ENCODE data around the gene MED15. TPM values are rescaled to one million over a fixed set of nuclear protein-coding genes. Genes with fewer than 3 reads are reported as not detected.
"Not testable (repeated sequence)": the region's sequence is repeated elsewhere in the genome, so short reads cannot be mapped to it uniquely, and the experiment has no call there.

MED15 gene
- total RNA-seq, 2 donors from 2014 or later: 61.4 to 62.7 TPM

DNA sequence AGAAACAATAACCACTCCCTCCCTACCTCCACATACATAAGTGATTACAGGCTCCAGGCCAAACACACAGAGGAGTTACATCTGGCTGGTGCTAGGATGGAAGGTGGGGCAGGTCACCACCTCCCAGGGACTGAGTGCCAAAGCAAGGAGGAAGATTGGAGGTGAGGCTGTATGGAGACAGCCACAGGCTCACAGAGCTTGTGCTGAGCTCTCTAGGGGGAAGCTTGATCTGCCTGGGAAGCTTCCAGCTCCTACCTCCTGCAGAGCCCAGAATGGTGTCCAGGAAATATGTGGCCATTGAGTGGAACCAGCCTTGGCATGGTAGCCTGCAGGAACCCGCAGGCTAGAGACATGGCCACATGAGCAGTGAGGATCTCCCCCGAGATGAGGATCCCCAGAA is 3.6 kb upstream of the MED15 start:
- Mint-ChIP-seq H3K9me3 (no peaks in the 10 kb centered on the region), H3K4me3 (no peak overlapping the region), H3K27ac (peak overlapping the region; percentile 8), H3K4me1 (peaks cover 9% of the 10 kb centered on the region), H3K27me3 (ENCODE audit: insufficient read depth) (no peaks in the 10 kb centered on the region), H3K36me3 (ENCODE audit: low read depth) (peaks cover 23% of the 10 kb centered on the region)
- Histone ChIP-seq H3K4me1 (ENCODE audit: control insufficient read depth, insufficient read depth, low read length) (peaks cover 4% of the 10 kb centered on the region), H3K9me3 (ENCODE audit: control insufficient read depth, low read length) (no peaks in the 10 kb centered on the region), H3K4me3 (ENCODE audit: low read length) (no peak overlapping the region), H3K27me3 (ENCODE audit: control insufficient read depth, insufficient read depth, low read length, poor library complexity, severe bottlenecking) (no peaks in the 10 kb centered on the region), H3K27ac (ENCODE audit: low read depth, low read length) (no peak overlapping the region), H3K9ac (ENCODE audit: extremely low read depth, low read length, poor library complexity, severe bottlenecking) (no peak overlapping the region), H3K36me3 (ENCODE audit: control insufficient read depth, insufficient read depth, low read length) (peaks cover 3% of the 10 kb centered on the region)
- TF ChIP-seq, protein P1, sequence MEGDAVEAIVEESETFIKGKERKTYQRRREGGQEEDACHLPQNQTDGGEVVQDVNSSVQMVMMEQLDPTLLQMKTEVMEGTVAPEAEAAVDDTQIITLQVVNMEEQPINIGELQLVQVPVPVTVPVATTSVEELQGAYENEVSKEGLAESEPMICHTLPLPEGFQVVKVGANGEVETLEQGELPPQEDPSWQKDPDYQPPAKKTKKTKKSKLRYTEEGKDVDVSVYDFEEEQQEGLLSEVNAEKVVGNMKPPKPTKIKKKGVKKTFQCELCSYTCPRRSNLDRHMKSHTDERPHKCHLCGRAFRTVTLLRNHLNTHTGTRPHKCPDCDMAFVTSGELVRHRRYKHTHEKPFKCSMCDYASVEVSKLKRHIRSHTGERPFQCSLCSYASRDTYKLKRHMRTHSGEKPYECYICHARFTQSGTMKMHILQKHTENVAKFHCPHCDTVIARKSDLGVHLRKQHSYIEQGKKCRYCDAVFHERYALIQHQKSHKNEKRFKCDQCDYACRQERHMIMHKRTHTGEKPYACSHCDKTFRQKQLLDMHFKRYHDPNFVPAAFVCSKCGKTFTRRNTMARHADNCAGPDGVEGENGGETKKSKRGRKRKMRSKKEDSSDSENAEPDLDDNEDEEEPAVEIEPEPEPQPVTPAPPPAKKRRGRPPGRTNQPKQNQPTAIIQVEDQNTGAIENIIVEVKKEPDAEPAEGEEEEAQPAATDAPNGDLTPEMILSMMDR (conservative IDR thresholded peaks at IDR 0.05): no peak
- WGBS, 2 experiments (ENCODE audit: insufficient coverage in 1 of 2, insufficient read length in 1 of 2): 96 to 100% methylated on average over 2 of the region's 2 CpGs
- no peak for DNase-seq

DNA sequence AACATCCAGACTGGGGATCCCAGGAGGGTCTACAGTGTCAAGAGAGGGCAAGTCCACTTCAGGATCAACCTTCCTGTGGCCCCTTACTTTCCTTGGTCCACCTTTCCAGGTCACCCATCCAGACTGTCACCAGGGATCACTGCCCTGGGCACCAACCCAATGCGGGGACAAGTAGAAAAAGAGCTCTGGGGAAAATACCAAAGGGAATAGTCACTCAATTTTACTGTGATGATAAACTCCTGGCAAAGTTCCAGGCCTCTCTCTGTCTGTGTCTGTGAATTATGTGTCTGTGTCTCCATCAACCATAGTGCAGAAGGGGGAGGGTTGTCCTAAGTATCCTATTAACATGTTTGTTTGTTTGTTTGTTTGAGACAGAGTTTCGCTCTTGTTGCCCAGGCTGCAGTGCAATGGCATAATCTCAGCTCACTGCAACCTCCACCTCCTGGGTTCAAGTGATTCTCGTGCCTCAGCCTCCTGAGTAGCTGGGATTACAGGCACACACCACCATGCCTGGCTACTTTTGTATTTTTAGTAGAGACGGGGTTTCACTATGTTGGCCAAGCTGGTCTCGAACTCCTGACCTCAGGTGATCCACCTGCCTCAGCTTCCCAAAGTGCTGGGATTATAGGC is 3.0 kb upstream of the MED15 start:
- H3K27me3 Mint-ChIP-seq (ENCODE audit: insufficient read depth); H3K4me1 ChIP-seq (ENCODE audit: control insufficient read depth, insufficient read depth, low read length); H3K36me3 ChIP-seq (ENCODE audit: control insufficient read depth, insufficient read depth, low read length); DNase-seq; H3K27me3 ChIP-seq (ENCODE audit: control insufficient read depth, insufficient read depth, low read length, poor library complexity, severe bottlenecking); H3K4me3 ChIP-seq (ENCODE audit: low read length); H3K27ac ChIP-seq (ENCODE audit: low read depth, low read length); H3K9me3 Mint-ChIP-seq; H3K9me3 ChIP-seq (ENCODE audit: control insufficient read depth, low read length); H3K9ac ChIP-seq (ENCODE audit: extremely low read depth, low read length, poor library complexity, severe bottlenecking); H3K4me3 Mint-ChIP-seq: not testable (repeated sequence)
- Mint-ChIP-seq H3K4me1 (peaks cover 15% of the 10 kb centered on the region), H3K36me3 (ENCODE audit: low read depth) (peaks cover 19% of the 10 kb centered on the region), H3K27ac (peak overlapping the region; percentile 8)
- WGBS, 2 experiments (ENCODE audit: insufficient coverage in 1 of 2, insufficient read length in 1 of 2): 90 to 95% methylated on average over 3 to 5 of the region's 5 CpGs

DNA sequence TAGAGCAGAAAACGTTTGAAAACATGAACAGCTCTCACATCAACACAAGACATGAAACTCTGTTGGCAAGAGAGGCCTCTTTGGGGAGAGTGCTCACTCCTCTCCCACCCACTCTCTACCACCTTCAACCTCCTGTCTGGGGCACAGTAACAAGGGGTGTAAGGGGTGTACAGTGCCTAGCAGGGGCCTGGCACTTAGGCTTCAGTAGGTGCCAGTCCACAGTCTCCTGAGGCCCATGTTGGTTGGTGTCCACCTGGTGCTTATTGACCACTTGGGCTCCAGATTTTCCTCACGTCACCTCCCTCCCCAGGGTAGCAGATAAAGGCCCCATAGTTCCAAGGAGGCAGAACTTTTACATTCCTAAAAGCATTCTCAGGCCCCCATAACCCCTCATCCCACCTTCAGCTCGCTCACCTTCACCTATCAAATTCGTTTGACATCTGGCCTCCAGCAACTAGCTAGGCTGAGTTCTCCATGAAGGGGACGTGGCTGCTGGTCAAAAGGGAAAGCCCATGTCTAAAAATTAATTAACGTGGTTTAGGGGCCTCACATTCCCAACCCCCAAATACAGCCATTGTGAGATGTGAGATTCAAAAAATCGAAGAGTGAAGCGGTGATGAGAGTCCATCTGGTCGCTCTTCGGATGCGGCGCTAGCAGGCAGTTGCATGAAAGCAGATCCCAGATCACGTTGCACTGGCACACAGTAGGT is 712 bp upstream of the MED15 start:
- peaks cover 4% of the 10 kb centered on the region for H3K4me1 ChIP-seq (ENCODE audit: control insufficient read depth, insufficient read depth, low read length)
- TF ChIP-seq, protein P1 (conservative IDR thresholded peaks at IDR 0.05): no peak
- H3K9ac ChIP-seq (ENCODE audit: extremely low read depth, low read length, poor library complexity, severe bottlenecking): no peak overlapping the region
- Mint-ChIP-seq H3K4me3 (peak overlapping the region; percentile 85), H3K27ac (no peak overlapping the region), H3K27me3 (ENCODE audit: insufficient read depth) (no peaks in the 10 kb centered on the region), H3K4me1 (peaks cover 30% of the 10 kb centered on the region), H3K9me3 (no peaks in the 10 kb centered on the region), H3K36me3 (ENCODE audit: low read depth) (peaks cover 5% of the 10 kb centered on the region)
- no peak for DNase-seq
- H3K9me3 ChIP-seq (ENCODE audit: control insufficient read depth, low read length): no peaks in the 10 kb centered on the region
- no peaks in the 10 kb centered on the region for H3K27me3 ChIP-seq (ENCODE audit: control insufficient read depth, insufficient read depth, low read length, poor library complexity, severe bottlenecking)
- H3K27ac ChIP-seq (ENCODE audit: low read depth, low read length): no peak overlapping the region
- peak overlapping the region; percentile 100 for H3K4me3 ChIP-seq (ENCODE audit: low read length)
- 60 to 82% methylated on average over 1 to 13 of the region's 13 CpGs for WGBS, 2 experiments (ENCODE audit: insufficient coverage in 1 of 2, insufficient read length in 1 of 2)
- peaks cover 4% of the 10 kb centered on the region for H3K36me3 ChIP-seq (ENCODE audit: control insufficient read depth, insufficient read depth, low read length)

DNA sequence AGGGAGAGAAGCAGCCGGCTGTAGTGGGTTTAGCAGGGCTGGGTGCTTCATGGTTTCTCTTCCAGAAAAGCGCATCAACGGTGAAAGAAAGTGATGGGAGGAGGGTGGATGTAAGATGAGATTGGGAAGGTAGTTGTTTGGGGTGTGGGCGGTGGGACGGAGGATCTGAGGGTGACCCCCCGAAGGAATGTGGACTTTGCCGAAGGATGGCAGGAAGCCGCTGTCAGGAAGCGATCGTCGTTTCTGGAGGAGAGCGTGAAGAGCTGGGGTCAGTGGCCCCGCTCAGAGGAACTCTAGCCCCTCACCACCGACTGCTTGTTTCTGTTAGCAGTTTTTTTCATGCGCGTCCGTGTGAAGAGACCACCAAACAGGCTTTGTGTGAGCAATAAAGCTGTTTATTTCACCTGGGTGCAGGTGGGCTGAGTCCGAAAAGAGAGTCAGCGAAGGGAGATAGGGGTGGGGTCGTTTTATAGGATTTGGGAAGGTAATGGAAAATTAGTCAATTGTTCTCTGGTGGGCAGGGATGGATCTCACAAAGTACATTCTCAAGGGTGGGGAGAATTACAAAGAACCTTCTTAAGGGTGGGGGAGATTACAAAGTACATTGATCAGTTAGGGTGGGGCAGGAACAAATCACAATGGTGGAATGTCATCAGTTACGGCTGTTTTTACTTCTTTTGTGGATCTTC is 801 bp downstream of the MED15 start:
- H3K27me3 Mint-ChIP-seq (ENCODE audit: insufficient read depth); DNase-seq; H3K4me1 ChIP-seq (ENCODE audit: control insufficient read depth, insufficient read depth, low read length); H3K27me3 ChIP-seq (ENCODE audit: control insufficient read depth, insufficient read depth, low read length, poor library complexity, severe bottlenecking); H3K9me3 ChIP-seq (ENCODE audit: control insufficient read depth, low read length); H3K36me3 ChIP-seq (ENCODE audit: control insufficient read depth, insufficient read depth, low read length); H3K9me3 Mint-ChIP-seq; H3K36me3 Mint-ChIP-seq (ENCODE audit: low read depth): not testable (repeated sequence)
- Mint-ChIP-seq H3K27ac (peak overlapping the region; percentile 88), H3K4me1 (peaks cover 30% of the 10 kb centered on the region), H3K4me3 (peak overlapping the region; percentile 85)
- H3K27ac ChIP-seq (ENCODE audit: low read depth, low read length): peak overlapping the region; percentile 82
- H3K4me3 ChIP-seq (ENCODE audit: low read length): peak overlapping the region; percentile 100
- H3K9ac ChIP-seq (ENCODE audit: extremely low read depth, low read length, poor library complexity, severe bottlenecking): peak overlapping the region; percentile 94
- 7 to 8% methylated on average over 14 to 21 of the region's 21 CpGs for WGBS, 2 experiments (ENCODE audit: insufficient coverage in 1 of 2, insufficient read length in 1 of 2)

Data from endodermal cell (in vitro differentiated cells).